ENCODE measurements around the gene FBXW5.

FBXW5 gene

GRCh38 chr9:136949817-136950655 lies 5.5 kb upstream of the FBXW5 start:
- peak; percentile 85 to 94 (median 87) for DNase-seq (ENCODE audit: low read depth in 2 of 3, low spot score in 2 of 3)

- no peak for DNase-seq (ENCODE audit: low read depth in 2 of 3, low spot score in 2 of 3)
These were observed 4.8 kb upstream of the FBXW5 start for GRCh38 chr9:136949239-136949816.

GRCh38 chr9:136947955-136948510 lies 3.5 kb upstream of the FBXW5 start:
- DNase-seq (ENCODE audit: low read depth in 2 of 3, low spot score in 2 of 3): no peak

GRCh38 chr9:136947028-136947891 lies 2.7 kb upstream of the FBXW5 start:
- DNase-seq (ENCODE audit: low read depth in 2 of 3, low spot score in 2 of 3): no peak

- no peak for DNase-seq (ENCODE audit: low read depth in 2 of 3, low spot score in 2 of 3)
These were observed 1.9 kb upstream of the FBXW5 start for GRCh38 chr9:136946228-136947027.

- DNase-seq (ENCODE audit: low read depth in 2 of 3, low spot score in 2 of 3): no peak
These were observed 1.0 kb upstream of the FBXW5 start for GRCh38 chr9:136945333-136946227.

GRCh38 chr9:136944212-136944518 lies 373 bp downstream of the FBXW5 start:
- DNase-seq (ENCODE audit: low read depth in 2 of 3, low spot score in 2 of 3): no peak

- DNase-seq (ENCODE audit: low read depth in 2 of 3, low spot score in 2 of 3): peak in 1 of 3 experiments; percentile 39
These were observed 987 bp downstream of the FBXW5 start for GRCh38 chr9:136943291-136944211.

- no peak for DNase-seq (ENCODE audit: low read depth in 2 of 3, low spot score in 2 of 3)
These were observed 1.7 kb downstream of the FBXW5 start for GRCh38 chr9:136942881-136943230.

GRCh38 chr9:136942112-136942880 lies 2.2 kb downstream of the FBXW5 start:
- no peak for DNase-seq (ENCODE audit: low read depth in 2 of 3, low spot score in 2 of 3)

- no peak for DNase-seq (ENCODE audit: low read depth in 2 of 3, low spot score in 2 of 3)
These were observed 3.1 kb downstream of the FBXW5 start for GRCh38 chr9:136941231-136942111.

- no peak for DNase-seq (ENCODE audit: low read depth in 2 of 3, low spot score in 2 of 3)
These were observed 3.9 kb downstream of the FBXW5 start for GRCh38 chr9:136940526-136941230.

- DNase-seq (ENCODE audit: low read depth in 2 of 3, low spot score in 2 of 3): no peak
These were observed 4.5 kb downstream of the FBXW5 start for GRCh38 chr9:136939996-136940525.

- no peak for DNase-seq (ENCODE audit: low read depth in 2 of 3, low spot score in 2 of 3)
These were observed 5.0 kb downstream of the FBXW5 start for GRCh38 chr9:136939431-136939995.

GRCh38 chr9:136937186-136938001 lies 7.1 kb downstream of the FBXW5 start:
- DNase-seq (ENCODE audit: low read depth in 2 of 3, low spot score in 2 of 3): no peak

All from activated CD8-positive, alpha-beta memory T cell treated with anti-CD3 and anti-CD28 coated beads for 48 hours (primary cell).